ENCODE data around the gene LIPT1. TPM values are rescaled to one million over a fixed set of nuclear protein-coding genes. Genes with fewer than 3 reads are reported as not detected.

The LIPT1 gene
- total and polyA plus RNA-seq, 4 donors, result 5.3 to 11.0 (median 8.3) TPM

DNA sequence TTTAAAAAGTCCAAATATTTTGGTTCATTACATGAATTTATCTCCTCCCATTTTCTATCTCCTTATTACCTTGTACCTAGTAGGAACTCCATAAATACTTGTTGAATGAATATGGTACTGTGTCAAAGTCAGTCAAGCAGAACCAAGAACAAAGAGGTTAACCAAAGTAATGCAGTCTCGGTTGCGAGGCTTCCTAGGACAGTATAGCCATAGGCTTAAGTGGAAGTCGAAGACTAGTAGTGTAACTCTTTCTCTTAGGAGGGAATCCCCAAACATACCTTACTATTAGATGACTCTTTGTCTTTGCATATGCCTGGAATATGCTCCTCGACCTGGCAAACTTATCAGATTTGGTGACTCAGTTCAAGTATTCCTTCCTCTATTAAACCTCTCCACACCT, 4.8 kb downstream of the LIPT1 start:
- ATAC-seq (ENCODE audit: insufficient read depth, low FRiP score) (no peak), DNase-seq (no peak)
- Histone ChIP-seq H3K36me3 (ENCODE audit: control insufficient read depth in 4 of 4, insufficient read depth in 4 of 4, low read length in 4 of 4) (peaks cover 5 to 19% (median 11%) of the 10 kb centered on the region in 4 donors), H3K9ac (ENCODE audit: insufficient read depth in 1 of 2, low read length in 2 of 2) (no peak overlapping the region), H3K4me3 (no peak overlapping the region), H3K27me3 (ENCODE audit: control insufficient read depth in 3 of 3, insufficient read depth in 3 of 3, low read length in 2 of 3) (no peaks in the 10 kb centered on the region), H3K9me3 (ENCODE audit: control insufficient read depth in 4 of 4, insufficient read depth in 3 of 4, low read length in 3 of 4) (no peaks in the 10 kb centered on the region), H3K27ac (ENCODE audit: low read depth in 1 of 2, low read length in 1 of 2) (no peak overlapping the region), H3K4me1 (ENCODE audit: control insufficient read depth in 5 of 5, insufficient read depth in 5 of 5, low read length in 5 of 5) (peaks cover 0 to 7% (median 5%) of the 10 kb centered on the region in 5 donors)
- TF ChIP-seq, protein P1, sequence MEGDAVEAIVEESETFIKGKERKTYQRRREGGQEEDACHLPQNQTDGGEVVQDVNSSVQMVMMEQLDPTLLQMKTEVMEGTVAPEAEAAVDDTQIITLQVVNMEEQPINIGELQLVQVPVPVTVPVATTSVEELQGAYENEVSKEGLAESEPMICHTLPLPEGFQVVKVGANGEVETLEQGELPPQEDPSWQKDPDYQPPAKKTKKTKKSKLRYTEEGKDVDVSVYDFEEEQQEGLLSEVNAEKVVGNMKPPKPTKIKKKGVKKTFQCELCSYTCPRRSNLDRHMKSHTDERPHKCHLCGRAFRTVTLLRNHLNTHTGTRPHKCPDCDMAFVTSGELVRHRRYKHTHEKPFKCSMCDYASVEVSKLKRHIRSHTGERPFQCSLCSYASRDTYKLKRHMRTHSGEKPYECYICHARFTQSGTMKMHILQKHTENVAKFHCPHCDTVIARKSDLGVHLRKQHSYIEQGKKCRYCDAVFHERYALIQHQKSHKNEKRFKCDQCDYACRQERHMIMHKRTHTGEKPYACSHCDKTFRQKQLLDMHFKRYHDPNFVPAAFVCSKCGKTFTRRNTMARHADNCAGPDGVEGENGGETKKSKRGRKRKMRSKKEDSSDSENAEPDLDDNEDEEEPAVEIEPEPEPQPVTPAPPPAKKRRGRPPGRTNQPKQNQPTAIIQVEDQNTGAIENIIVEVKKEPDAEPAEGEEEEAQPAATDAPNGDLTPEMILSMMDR (IDR thresholded peaks at IDR 0.05; ENCODE audit: control extremely low read depth, extremely low read depth), result no peak
- WGBS, 2 donors, result 91% methylated on average over 4 of the region's 4 CpGs

DNA sequence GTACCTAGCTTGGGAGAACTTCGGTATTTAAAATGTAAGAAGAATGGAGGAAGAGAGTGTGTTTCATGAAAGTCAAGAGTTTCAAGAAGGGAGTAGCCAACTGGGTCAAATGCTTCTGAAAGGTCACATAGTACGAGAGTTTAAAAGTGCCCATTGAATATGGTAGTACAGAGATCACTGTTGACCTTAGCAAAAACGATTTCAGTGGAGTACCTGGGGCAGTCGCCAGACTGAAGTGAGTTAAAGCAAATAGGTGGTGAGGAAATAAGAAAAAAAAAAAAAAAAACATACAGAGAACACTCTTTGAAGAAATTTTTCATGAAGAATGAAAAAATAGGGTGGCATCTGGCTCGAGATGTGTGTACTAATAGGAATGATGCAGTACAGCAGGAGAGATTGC, 11.5 kb downstream of the LIPT1 start:
- ATAC-seq (ENCODE audit: insufficient read depth, low FRiP score) (peak; percentile 85), DNase-seq (peak in 1 of 3 donors; percentile 28)
- H3K36me3 ChIP-seq (ENCODE audit: control insufficient read depth in 4 of 4, insufficient read depth in 4 of 4, low read length in 4 of 4), result peaks cover 5 to 14% (median 11%) of the 10 kb centered on the region in 4 donors
- H3K9me3 ChIP-seq (ENCODE audit: control insufficient read depth in 4 of 4, insufficient read depth in 3 of 4, low read length in 3 of 4), result no peaks in the 10 kb centered on the region
- H3K4me3 ChIP-seq, result no peak overlapping the region
- H3K27ac ChIP-seq (ENCODE audit: low read depth in 1 of 2, low read length in 1 of 2), result no peak overlapping the region
- H3K9ac ChIP-seq (ENCODE audit: insufficient read depth in 1 of 2, low read length in 2 of 2), result no peak overlapping the region
- TF ChIP-seq, protein P1 (IDR thresholded peaks at IDR 0.05; ENCODE audit: control extremely low read depth, extremely low read depth), result no peak
- peaks cover 0 to 2% (median 0%) of the 10 kb centered on the region in 5 donors for H3K4me1 ChIP-seq (ENCODE audit: control insufficient read depth in 5 of 5, insufficient read depth in 5 of 5, low read length in 5 of 5)
- H3K27me3 ChIP-seq (ENCODE audit: control insufficient read depth in 3 of 3, insufficient read depth in 3 of 3, low read length in 2 of 3), result no peaks in the 10 kb centered on the region
- 74 to 86% methylated on average over 5 of the region's 5 CpGs for WGBS, 2 donors

DNA sequence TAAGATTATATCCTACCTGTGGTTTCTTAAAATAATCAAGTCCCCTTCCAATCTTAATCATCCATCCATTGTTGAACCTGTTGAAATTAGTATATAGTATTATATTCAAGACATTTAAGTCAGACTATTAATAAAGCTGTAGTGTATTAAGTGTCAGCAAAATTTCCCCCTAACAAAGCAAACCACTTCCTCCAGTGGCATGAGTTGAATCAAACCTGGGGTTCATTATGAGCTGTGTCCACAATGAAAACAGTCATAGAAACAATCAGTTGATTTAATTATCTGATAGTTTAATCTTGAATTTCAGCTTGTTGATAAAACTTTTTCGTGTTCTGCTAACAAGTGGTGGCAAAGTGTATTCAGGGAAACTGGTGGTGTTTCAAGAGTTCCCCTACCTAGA, 14.8 kb downstream of the LIPT1 start:
- Histone ChIP-seq H3K27ac (ENCODE audit: low read depth in 1 of 2, low read length in 1 of 2) (no peak overlapping the region), H3K27me3 (ENCODE audit: control insufficient read depth in 3 of 3, insufficient read depth in 3 of 3, low read length in 2 of 3) (no peaks in the 10 kb centered on the region), H3K4me3 (no peak overlapping the region), H3K4me1 (ENCODE audit: control insufficient read depth in 5 of 5, insufficient read depth in 5 of 5, low read length in 5 of 5) (peaks cover 0 to 2% (median 0%) of the 10 kb centered on the region in 5 donors), H3K9ac (ENCODE audit: insufficient read depth in 1 of 2, low read length in 2 of 2) (no peak overlapping the region), H3K36me3 (ENCODE audit: control insufficient read depth in 4 of 4, insufficient read depth in 4 of 4, low read length in 4 of 4) (peaks cover 8 to 17% (median 13%) of the 10 kb centered on the region in 4 donors), H3K9me3 (ENCODE audit: control insufficient read depth in 4 of 4, insufficient read depth in 3 of 4, low read length in 3 of 4) (no peaks in the 10 kb centered on the region)
- WGBS, 2 donors, result 47 to 66% methylated on average over 1 of the region's 1 CpG
- ATAC-seq (ENCODE audit: insufficient read depth, low FRiP score), result no peak
- TF ChIP-seq, protein P1 (IDR thresholded peaks at IDR 0.05; ENCODE audit: control extremely low read depth, extremely low read depth), result no peak
- DNase-seq, result no peak
